HepG2 (cell line): ENCODE results near the gene ACTN1. TPM values are rescaled to one million over a fixed set of nuclear protein-coding genes. Genes with fewer than 3 reads are reported as not detected.

Source experiments
- BORCS8-MEF2B ChIP-seq: sonication (generic); formaldehyde crosslinking; IDR thresholded peaks from 2 replicates; pipeline ENCODE4 v1.8.0; 2022; ENCODE audit warnings: mild to moderate bottlenecking, missing genetic modification reagents
- CHD4 ChIP-seq: fragments of 200-600 bp; sonication (generic); IDR thresholded peaks from 2 replicates; pipeline ENCODE4 v1.7.0; 2017; ENCODE audit warnings: mild to moderate bottlenecking, low read length, borderline replicate concordance
- KIAA2018 ChIP-seq: sonication (generic); formaldehyde crosslinking; IDR thresholded peaks from 2 replicates; pipeline ENCODE4 v1.5.0; 2020; ENCODE audit warnings: mild to moderate bottlenecking, missing genetic modification reagents, borderline replicate concordance
- KMT2B ChIP-seq: IDR thresholded peaks from 2 replicates; pipeline ENCODE4 v1.6.1; 2016; ENCODE audit warnings: missing genetic modification reagents, missing compliant biosample characterization
- MTF1 ChIP-seq: sonication (generic); formaldehyde crosslinking; IDR thresholded peaks from 2 replicates; pipeline ENCODE4 v1.5.0; 2020; ENCODE audit warnings: missing genetic modification reagents
- NPAS2 ChIP-seq: sonication (generic); formaldehyde crosslinking; IDR thresholded peaks from 2 replicates; pipeline ENCODE4 v1.8.0; 2022; ENCODE audit warnings: mild to moderate bottlenecking, missing genetic modification reagents, borderline replicate concordance
- ONECUT2 ChIP-seq: sonication (generic); formaldehyde crosslinking; IDR thresholded peaks from 2 replicates; pipeline ENCODE4 v1.4.0; 2020; ENCODE audit warnings: missing genetic modification reagents
- SAFB2 ChIP-seq: sonication (generic); formaldehyde crosslinking; IDR thresholded peaks from 2 replicates; pipeline ENCODE4 v1.5.1; 2020; ENCODE audit warnings: missing genetic modification reagents, low read depth, mild to moderate bottlenecking, borderline replicate concordance
- SETDB1 ChIP-seq: sonication (generic); formaldehyde crosslinking; IDR thresholded peaks from 2 replicates; pipeline ENCODE4 v1.5.1; 2020; ENCODE audit warnings: missing genetic modification reagents, mild to moderate bottlenecking, borderline replicate concordance
- SKI ChIP-seq: fragments of 450-650 bp; IDR thresholded peaks from one replicate; pipeline ENCODE4 v1.6.1; 2018; ENCODE audit warnings: mild to moderate bottlenecking; ENCODE audit not compliant: partially characterized antibody
- SRSF9 ChIP-seq: fragments of 200-400 bp; formaldehyde crosslinking; IDR thresholded peaks from 2 replicates; pipeline ENCODE4 v1.6.1; 2018; ENCODE audit warnings: borderline replicate concordance, mild to moderate bottlenecking, low read depth, low read length; ENCODE audit not compliant: insufficient read depth, poor library complexity, severe bottlenecking
- TFDP2 ChIP-seq: sonication (generic); formaldehyde crosslinking; IDR thresholded peaks from 2 replicates; pipeline ENCODE4 v1.4.0; 2020; ENCODE audit warnings: missing genetic modification reagents
- ZFP90 ChIP-seq: sonication (generic); formaldehyde crosslinking; IDR thresholded peaks from 2 replicates; pipeline ENCODE4 v1.8.0; 2022; ENCODE audit warnings: missing genetic modification reagents, mild to moderate bottlenecking, inconsistent platforms, borderline replicate concordance
- ZNF138 ChIP-seq: sonication (generic); formaldehyde crosslinking; IDR thresholded peaks from 2 replicates; pipeline ENCODE4 v1.5.0; 2020; ENCODE audit warnings: mild to moderate bottlenecking, low read depth, missing genetic modification reagents
- ZNF234 ChIP-seq: sonication (generic); formaldehyde crosslinking; conservative IDR thresholded peaks from 2 replicates; pipeline ENCODE4 v1.5.1; 2020; ENCODE audit warnings: mild to moderate bottlenecking, missing genetic modification reagents
- ZNF441 ChIP-seq: sonication (generic); formaldehyde crosslinking; IDR thresholded peaks from 2 replicates; pipeline ENCODE4 v1.7.0; 2021; ENCODE audit warnings: missing genetic modification reagents, borderline replicate concordance
- ZNF563 ChIP-seq: sonication (generic); formaldehyde crosslinking; IDR thresholded peaks from 2 replicates; pipeline ENCODE4 v1.8.0; 2022; ENCODE audit warnings: mild to moderate bottlenecking, moderate library complexity, missing genetic modification reagents
- ZNF605 ChIP-seq: sonication (generic); formaldehyde crosslinking; IDR thresholded peaks from 2 replicates; pipeline ENCODE4 v1.8.0; 2022; ENCODE audit warnings: mild to moderate bottlenecking, missing genetic modification reagents
- polyA plus RNA-seq, 8 experiments: library from polyadenylated mRNA; depleted of rRNA in 3 of 8; stranded (reverse) in 7 of 8; unstranded in 1 of 8; fragments of >200 nt; fragmentation: Illumina TruSeq in 4 of 8; extraction: Trizol in 4 of 8; gene quantifications; 2 replicates each; pipeline versions ENCODE4 v1.2.1 to v1.2.3, GENCODE V29; 2011 to 2016; ENCODE audit warnings: low read depth in 4 of 8, missing spikeins in 1 of 8, mixed read lengths in 1 of 8; ENCODE audit not compliant: insufficient read depth in 1 of 8
- total RNA-seq, 5 experiments: library from RNA; depleted of rRNA; stranded (reverse); fragments of >200 nt; fragmentation: Illumina TruSeq; extraction: Trizol; gene quantifications; 2 replicates each; pipeline ENCODE4 v1.2.3, GENCODE V29; 2016; ENCODE audit warnings: low read depth in 1 of 5
- TF ChIP-seq, protein P1 (sequence below): sonication (generic); formaldehyde crosslinking; IDR thresholded peaks from 2 replicates; pipeline ENCODE4 v1.8.1; 2023; ENCODE audit warnings: mild to moderate bottlenecking, inconsistent platforms, moderate library complexity, missing genetic modification reagents, borderline replicate concordance

Gene ACTN1
- total and polyA plus RNA-seq, 2 of the 13 experiments (the other 11 are each of a cell fraction or from before 2014, with no cell fraction given): 58.6 to 162 TPM

DNA sequence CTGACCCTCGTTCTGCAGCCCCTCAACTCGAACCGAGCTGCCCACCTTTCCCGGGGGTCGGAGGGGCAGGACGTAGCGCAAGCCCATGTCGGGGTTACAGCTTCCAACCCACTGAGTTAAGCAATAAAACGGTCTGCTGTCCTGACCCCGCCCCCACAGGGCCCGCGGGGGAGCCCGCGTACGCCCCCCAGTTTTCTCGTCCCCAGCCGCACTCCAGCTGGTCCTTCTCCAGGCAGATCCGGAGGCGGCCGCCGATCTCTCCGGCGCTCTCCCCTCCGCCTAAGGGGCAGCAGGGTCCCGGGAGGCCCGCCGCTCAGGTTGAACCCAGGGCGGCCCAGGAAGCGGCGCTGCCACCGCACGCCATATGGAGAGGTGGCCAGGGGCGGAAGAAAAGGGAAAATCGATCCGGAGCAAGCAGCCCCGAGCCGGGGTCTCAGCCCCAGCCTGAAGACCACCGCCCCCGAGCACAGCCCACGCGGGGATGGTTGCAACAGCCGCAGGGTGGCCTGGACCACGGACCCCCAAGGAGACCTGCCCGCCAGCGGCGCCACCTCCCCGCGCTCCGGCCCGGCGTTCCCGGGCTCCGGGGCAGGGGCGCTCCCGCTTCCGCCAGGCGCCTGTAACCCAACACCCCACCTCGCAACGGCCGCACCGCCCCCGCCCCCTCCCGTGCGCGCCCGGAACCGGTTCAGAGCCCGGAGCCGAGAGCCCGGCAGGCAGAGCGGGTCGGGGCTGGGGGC lies 760 bp downstream of the ACTN1 start (continued):
- TF ChIP-seq NPAS2 (CRISPR knock-in tag) (no peak), ZFP90 (CRISPR knock-in tag) (0 out of 2 replicates have a peak, but pooled peaks have one; percentile 14), ZNF441 (CRISPR knock-in tag) (peak; percentile 59; the same call in 1 of the 2 replicates), ZNF234 (CRISPR knock-in tag) (no peak; the same call in 1 of the 2 replicates), ZNF605 (peak; percentile 90), MTF1 (CRISPR knock-in tag) (no peak), SRSF9 (no peak), KIAA2018 (CRISPR knock-in tag) (no peak), SKI (peak; percentile 8), ONECUT2 (CRISPR knock-in tag) (peak; percentile 26; the same call in 1 of the 2 replicates), KMT2B (CRISPR knock-in tag) (0 out of 2 replicates have a peak, but pooled peaks have one; percentile 33), SETDB1 (no peak), TFDP2 (CRISPR knock-in tag) (no peak; the same call in 1 of the 2 replicates), SAFB2 (CRISPR knock-in tag) (no peak), BORCS8-MEF2B (CRISPR knock-in tag) (no peak), CHD4 (no peak), ZNF138 (CRISPR knock-in tag) (no peak), ZNF563 (CRISPR knock-in tag) (no peak; the same call in 1 of the 2 replicates)
- TF ChIP-seq, protein P1, sequence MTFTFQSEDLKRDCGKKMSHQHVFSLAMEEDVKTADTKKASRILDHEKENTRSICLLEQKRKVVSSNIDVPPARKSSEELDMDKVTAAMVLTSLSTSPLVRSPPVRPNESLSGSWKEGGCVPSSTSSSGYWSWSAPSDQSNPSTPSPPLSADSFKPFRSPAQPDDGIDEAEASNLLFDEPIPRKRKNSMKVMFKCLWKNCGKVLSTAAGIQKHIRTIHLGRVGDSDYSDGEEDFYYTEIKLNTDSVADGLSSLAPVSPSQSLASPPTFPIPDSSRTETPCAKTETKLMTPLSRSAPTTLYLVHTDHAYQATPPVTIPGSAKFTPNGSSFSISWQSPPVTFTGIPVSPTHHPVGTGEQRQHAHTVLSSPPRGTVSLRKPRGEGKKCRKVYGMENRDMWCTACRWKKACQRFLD (CRISPR knock-in tag): no peak
